ENCODE measurements around the gene SYT14. TPM values are rescaled to one million over a fixed set of nuclear protein-coding genes. Genes with fewer than 3 reads are reported as not detected.

Gene SYT14
- total RNA-seq, 1 experiment from 2014 or later: 10.3 TPM

DNA sequence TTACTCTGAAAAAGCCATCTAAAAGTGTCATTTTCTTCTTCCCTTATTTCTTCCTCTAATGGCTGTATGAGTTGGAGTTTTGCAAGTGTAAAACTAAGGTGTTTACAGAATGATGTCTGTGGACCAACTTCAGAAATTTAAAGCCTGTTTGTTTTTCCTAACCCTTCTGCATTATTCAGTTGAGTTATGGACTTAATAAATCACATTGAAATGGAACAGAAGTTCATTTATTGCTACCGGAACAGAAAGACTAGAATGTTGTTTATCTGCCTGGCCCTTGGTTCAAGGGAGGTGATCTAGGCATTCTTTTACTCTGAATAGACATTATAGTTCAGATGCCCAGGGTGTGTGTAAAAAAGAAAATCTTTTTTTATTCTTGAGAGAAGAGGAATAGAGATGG, 24.8 kb downstream of the SYT14 start:
- Histone ChIP-seq H2AFZ (ENCODE audit: low read length) (no peak overlapping the region), H4K8ac (replicated peaks; ENCODE audit: insufficient read length, low read depth, low read length) (no peak overlapping the region), H3K18ac (ENCODE audit: insufficient read length, low read depth, low read length) (no peak overlapping the region), H3K23me2 (ENCODE audit: insufficient read length, low read depth, low read length, poor library complexity, severe bottlenecking) (no peaks in the 10 kb centered on the region), H2BK12ac (ENCODE audit: insufficient read length, low read depth, low read length) (no peak overlapping the region), H3K4ac (ENCODE audit: low read depth, low read length) (no peak overlapping the region), H3K56ac (ENCODE audit: insufficient read length, low read depth, low read length) (no peak overlapping the region), H3K79me2 (ENCODE audit: insufficient read depth, low read length) (no peaks in the 10 kb centered on the region), H4K5ac (ENCODE audit: insufficient read length, low read depth, low read length) (no peak overlapping the region), H3T11ph (ENCODE audit: low read length) (no peak overlapping the region), H2BK120ac (ENCODE audit: low read depth, low read length, poor library complexity, severe bottlenecking) (no peak overlapping the region), H3K4me2 (ENCODE audit: insufficient read depth, insufficient read length, low read length) (no peak overlapping the region), H3K9ac (ENCODE audit: extremely low read depth, insufficient read length, low read length) (no peak overlapping the region), H3K27ac (ENCODE audit: insufficient read length, low read depth, low read length) (no peak overlapping the region), H4K20me1 (ENCODE audit: control insufficient read depth, insufficient read depth, insufficient read length) (no peaks in the 10 kb centered on the region), H3K4me1 (ENCODE audit: insufficient read depth, low read length) (no peaks in the 10 kb centered on the region), H2AK5ac (ENCODE audit: insufficient read length, low read length) (no peak overlapping the region), H2BK15ac (ENCODE audit: low read depth, low read length) (no peak overlapping the region), H3K14ac (ENCODE audit: insufficient read depth, low read length) (no peak overlapping the region), H3K23ac (ENCODE audit: insufficient read length, low read depth, low read length) (no peak overlapping the region), H3K27me3 (ENCODE audit: insufficient read depth, low read length) (no peaks in the 10 kb centered on the region), H4K91ac (ENCODE audit: insufficient read length, low read depth, low read length) (no peak overlapping the region), H3K9me3 (ENCODE audit: control insufficient read depth, low read depth, low read length) (no peaks in the 10 kb centered on the region), H2BK5ac (ENCODE audit: insufficient read length, low read length) (no peak overlapping the region), H3K79me1 (ENCODE audit: insufficient read depth, low read depth, low read length, poor library complexity, severe bottlenecking) (no peaks in the 10 kb centered on the region), H2BK20ac (ENCODE audit: low read depth, low read length, poor library complexity, severe bottlenecking) (no peak overlapping the region)
- no CpG with 5 or more reads among the region's 1 CpG for WGBS (ENCODE audit: extremely low coverage, insufficient read length, low lambda C conversion rate)
- Mint-ChIP-seq H3K27ac (no peak overlapping the region), H3K9me3 (no peaks in the 10 kb centered on the region), H3K36me3 (ENCODE audit: insufficient read depth in 1 of 3, low read depth in 3 of 3) (peaks cover 0 to 2% (median under 1%) of the 10 kb centered on the region in 3 experiments; a peak in 3 of 7 replicates), H3K4me3 (no peak overlapping the region), H3K27me3 (ENCODE audit: low read depth) (no peaks in the 10 kb centered on the region), H3K4me1 (no peaks in the 10 kb centered on the region)
- no peak for DNase-seq
- TF ChIP-seq, protein P1, sequence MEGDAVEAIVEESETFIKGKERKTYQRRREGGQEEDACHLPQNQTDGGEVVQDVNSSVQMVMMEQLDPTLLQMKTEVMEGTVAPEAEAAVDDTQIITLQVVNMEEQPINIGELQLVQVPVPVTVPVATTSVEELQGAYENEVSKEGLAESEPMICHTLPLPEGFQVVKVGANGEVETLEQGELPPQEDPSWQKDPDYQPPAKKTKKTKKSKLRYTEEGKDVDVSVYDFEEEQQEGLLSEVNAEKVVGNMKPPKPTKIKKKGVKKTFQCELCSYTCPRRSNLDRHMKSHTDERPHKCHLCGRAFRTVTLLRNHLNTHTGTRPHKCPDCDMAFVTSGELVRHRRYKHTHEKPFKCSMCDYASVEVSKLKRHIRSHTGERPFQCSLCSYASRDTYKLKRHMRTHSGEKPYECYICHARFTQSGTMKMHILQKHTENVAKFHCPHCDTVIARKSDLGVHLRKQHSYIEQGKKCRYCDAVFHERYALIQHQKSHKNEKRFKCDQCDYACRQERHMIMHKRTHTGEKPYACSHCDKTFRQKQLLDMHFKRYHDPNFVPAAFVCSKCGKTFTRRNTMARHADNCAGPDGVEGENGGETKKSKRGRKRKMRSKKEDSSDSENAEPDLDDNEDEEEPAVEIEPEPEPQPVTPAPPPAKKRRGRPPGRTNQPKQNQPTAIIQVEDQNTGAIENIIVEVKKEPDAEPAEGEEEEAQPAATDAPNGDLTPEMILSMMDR (conservative IDR thresholded peaks at IDR 0.05): no peak
